ENCODE measurements around the gene IL1RAPL1. TPM values are rescaled to one million over a fixed set of nuclear protein-coding genes. Genes with fewer than 3 reads are reported as not detected.

The IL1RAPL1 gene
- total and polyA plus RNA-seq, 9 of the 15 experiments (the other 6 are each of a cell fraction or from before 2014, with no cell fraction given) = 0.04 to 0.07 (median 0.04) TPM; not detected in 6

DNA sequence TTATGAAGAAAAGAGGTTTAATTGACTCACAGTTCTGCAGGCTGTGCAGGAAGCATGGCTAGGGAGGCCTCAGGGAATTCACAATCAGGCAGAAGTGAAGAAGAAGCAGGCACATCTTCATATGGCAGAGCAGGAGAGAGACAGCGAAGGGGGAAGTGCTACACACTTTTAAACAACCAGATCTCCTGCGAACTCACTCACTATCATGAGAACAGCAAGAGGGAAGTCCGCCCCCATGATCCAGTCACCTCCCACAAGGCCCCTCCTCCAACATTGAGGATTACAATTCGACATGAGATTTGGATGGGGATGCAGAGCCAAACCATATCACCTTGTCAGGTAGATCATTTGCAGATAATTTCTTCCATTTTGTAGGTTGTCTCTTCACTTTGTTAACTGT, 1072.7 kb downstream of the IL1RAPL1 start:
- peak in 1 of 4 experiments; percentile 1 for DNase-seq (ENCODE audit: extremely low read depth in 1 of 4, low spot score in 3 of 4)
- FAIRE-seq = no peak
- Histone ChIP-seq H3K79me2 (ENCODE audit: control insufficient read depth, insufficient read depth, low read length) (no peaks in the 10 kb centered on the region), H3K36me3 (ENCODE audit: control insufficient read depth, insufficient read depth, low read length) (no peaks in the 10 kb centered on the region), H2AFZ (ENCODE audit: low read depth, low read length) (no peak overlapping the region), H3K9me1 (ENCODE audit: control insufficient read depth, insufficient read depth, low read length) (no peaks in the 10 kb centered on the region), H3K9me3 (replicated peaks; ENCODE audit: control insufficient read depth, insufficient read depth, low read depth, low read length) (no peaks in the 10 kb centered on the region), H3K27ac (ENCODE audit: extremely low read depth, low read depth, low read length) (no peak overlapping the region), H3K4me2 (ENCODE audit: insufficient read depth, low read length) (no peak overlapping the region), H3K27me3 (ENCODE audit: control insufficient read depth in 2 of 2, insufficient read depth in 2 of 2, low read length in 2 of 2) (no peaks in the 10 kb centered on the region), H3K9ac (ENCODE audit: insufficient read depth in 1 of 2, low read depth in 2 of 2, low read length in 2 of 2) (no peak overlapping the region), H4K20me1 (replicated peaks; ENCODE audit: control insufficient read depth, insufficient read depth, low read length) (no peaks in the 10 kb centered on the region), H3K4me3 (no peak overlapping the region), H3K4me1 (replicated peaks in 1 of 2; ENCODE audit: control insufficient read depth in 2 of 2, insufficient read depth in 2 of 2, low read length in 2 of 2) (no peaks in the 10 kb centered on the region)
- intact Hi-C loops (cut with micrococcal nuclease) = no loop called here
- ChIA-PET POLR2A (no interaction called here), CTCF (ENCODE audit: low intra/inter-chr PET ratio) (no interaction called here)
- no TSS peak for BruUV-seq (replicated peaks)
- TF ChIP-seq ETS2 (tag; IDR thresholded peaks at IDR 0.05; ENCODE audit: borderline replicate concordance, poor library complexity, severe bottlenecking) = no peak
- TF ChIP-seq RFX1 (IDR thresholded peaks at IDR 0.05) = no peak
- no peak for TF ChIP-seq STAG1 (CRISPR knock-in tag; IDR thresholded peaks at IDR 0.05; ENCODE audit: borderline replicate concordance)
- no peak for ATAC-seq
- in situ Hi-C loops (cut with MboI) = no loop called here
- WGBS (ENCODE audit: insufficient coverage, low coverage, missing lambda C conversion rate) = 3% methylated on average over 4 of the region's 4 CpGs

DNA sequence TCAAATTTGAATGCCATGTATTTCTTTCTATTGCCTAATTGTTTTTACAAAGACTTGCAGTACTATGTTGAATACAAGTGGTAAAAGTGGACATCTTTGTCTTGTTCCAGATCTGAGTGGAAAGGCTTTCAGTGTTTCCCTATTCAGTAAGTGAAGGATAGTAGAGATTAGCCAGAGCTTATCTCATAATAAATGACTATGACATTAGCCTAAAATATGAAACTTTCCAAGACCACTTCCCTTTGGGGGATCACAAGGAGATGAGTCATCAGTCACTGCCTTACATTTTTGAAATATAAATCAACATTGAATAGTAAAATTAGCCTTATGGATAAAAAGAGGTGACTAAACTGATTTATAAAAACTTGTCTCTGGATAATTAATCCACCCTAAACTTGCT, 1074.0 kb downstream of the IL1RAPL1 start:
- ChIA-PET CTCF (ENCODE audit: low intra/inter-chr PET ratio) (no interaction called here), POLR2A (no interaction called here)
- Histone ChIP-seq H3K4me1 (replicated peaks in 1 of 2; ENCODE audit: control insufficient read depth in 2 of 2, insufficient read depth in 2 of 2, low read length in 2 of 2) (no peaks in the 10 kb centered on the region), H3K27ac (ENCODE audit: extremely low read depth, low read depth, low read length) (no peak overlapping the region), H3K4me2 (ENCODE audit: insufficient read depth, low read length) (no peak overlapping the region), H3K36me3 (ENCODE audit: control insufficient read depth, insufficient read depth, low read length) (no peaks in the 10 kb centered on the region), H3K79me2 (ENCODE audit: control insufficient read depth, insufficient read depth, low read length) (no peaks in the 10 kb centered on the region), H3K27me3 (ENCODE audit: control insufficient read depth in 2 of 2, insufficient read depth in 2 of 2, low read length in 2 of 2) (no peaks in the 10 kb centered on the region), H3K9ac (ENCODE audit: insufficient read depth in 1 of 2, low read depth in 2 of 2, low read length in 2 of 2) (no peak overlapping the region), H2AFZ (ENCODE audit: low read depth, low read length) (no peak overlapping the region), H4K20me1 (replicated peaks; ENCODE audit: control insufficient read depth, insufficient read depth, low read length) (no peaks in the 10 kb centered on the region), H3K9me1 (ENCODE audit: control insufficient read depth, insufficient read depth, low read length) (no peaks in the 10 kb centered on the region), H3K4me3 (no peak overlapping the region), H3K9me3 (replicated peaks; ENCODE audit: control insufficient read depth, insufficient read depth, low read depth, low read length) (no peaks in the 10 kb centered on the region)
- no TSS peak for BruUV-seq (replicated peaks)
- in situ Hi-C loops (cut with MboI) (no loop called here), intact Hi-C loops (cut with micrococcal nuclease) (no loop called here)
- DNase-seq (ENCODE audit: extremely low read depth in 1 of 4, low spot score in 3 of 4) = no peak
- no peak for ATAC-seq
- FAIRE-seq = no peak
- TF ChIP-seq ZNF197 (CRISPR knock-in tag; IDR thresholded peaks at IDR 0.05; ENCODE audit: low read depth) (no peak), ZNF75A (CRISPR knock-in tag; IDR thresholded peaks at IDR 0.05) (no peak), ZNF124 (CRISPR knock-in tag; IDR thresholded peaks at IDR 0.05) (no peak), ELF2 (CRISPR knock-in tag; IDR thresholded peaks at IDR 0.05) (no peak), SRSF9 (IDR thresholded peaks at IDR 0.05; ENCODE audit: borderline replicate concordance, low read depth, low read length) (no peak), CCNT2 (IDR thresholded peaks at IDR 0.05; ENCODE audit: borderline replicate concordance, extremely low read depth, insufficient read length, low read depth, low read length) (no peak), ZNF140 (CRISPR knock-in tag; IDR thresholded peaks at IDR 0.05) (no peak), EWSR1 (IDR thresholded peaks at IDR 0.05; ENCODE audit: borderline replicate concordance, low read depth, partially characterized antibody) (no peak), FOXA1 (IDR thresholded peaks at IDR 0.05; ENCODE audit: borderline replicate concordance) (no peak)
- TF ChIP-seq, protein P1, sequence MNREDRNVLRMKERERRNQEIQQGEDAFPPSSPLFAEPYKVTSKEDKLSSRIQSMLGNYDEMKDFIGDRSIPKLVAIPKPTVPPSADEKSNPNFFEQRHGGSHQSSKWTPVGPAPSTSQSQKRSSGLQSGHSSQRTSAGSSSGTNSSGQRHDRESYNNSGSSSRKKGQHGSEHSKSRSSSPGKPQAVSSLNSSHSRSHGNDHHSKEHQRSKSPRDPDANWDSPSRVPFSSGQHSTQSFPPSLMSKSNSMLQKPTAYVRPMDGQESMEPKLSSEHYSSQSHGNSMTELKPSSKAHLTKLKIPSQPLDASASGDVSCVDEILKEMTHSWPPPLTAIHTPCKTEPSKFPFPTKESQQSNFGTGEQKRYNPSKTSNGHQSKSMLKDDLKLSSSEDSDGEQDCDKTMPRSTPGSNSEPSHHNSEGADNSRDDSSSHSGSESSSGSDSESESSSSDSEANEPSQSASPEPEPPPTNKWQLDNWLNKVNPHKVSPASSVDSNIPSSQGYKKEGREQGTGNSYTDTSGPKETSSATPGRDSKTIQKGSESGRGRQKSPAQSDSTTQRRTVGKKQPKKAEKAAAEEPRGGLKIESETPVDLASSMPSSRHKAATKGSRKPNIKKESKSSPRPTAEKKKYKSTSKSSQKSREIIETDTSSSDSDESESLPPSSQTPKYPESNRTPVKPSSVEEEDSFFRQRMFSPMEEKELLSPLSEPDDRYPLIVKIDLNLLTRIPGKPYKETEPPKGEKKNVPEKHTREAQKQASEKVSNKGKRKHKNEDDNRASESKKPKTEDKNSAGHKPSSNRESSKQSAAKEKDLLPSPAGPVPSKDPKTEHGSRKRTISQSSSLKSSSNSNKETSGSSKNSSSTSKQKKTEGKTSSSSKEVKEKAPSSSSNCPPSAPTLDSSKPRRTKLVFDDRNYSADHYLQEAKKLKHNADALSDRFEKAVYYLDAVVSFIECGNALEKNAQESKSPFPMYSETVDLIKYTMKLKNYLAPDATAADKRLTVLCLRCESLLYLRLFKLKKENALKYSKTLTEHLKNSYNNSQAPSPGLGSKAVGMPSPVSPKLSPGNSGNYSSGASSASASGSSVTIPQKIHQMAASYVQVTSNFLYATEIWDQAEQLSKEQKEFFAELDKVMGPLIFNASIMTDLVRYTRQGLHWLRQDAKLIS (CRISPR knock-in tag; IDR thresholded peaks at IDR 0.05) = no peak

Data from K562 (cell line).